HG03342 (cell line): ENCODE results near the gene ATXN10.

ENCODE experiments used
- ATAC-seq: cut with Tn5 transposase; IDR thresholded peaks from one replicate; pipeline ENCODE4 v1.9.1; 2021; ENCODE audit warnings: mild to moderate bottlenecking, moderate library complexity; ENCODE audit not compliant: unreplicated experiment

The ATXN10 gene

DNA sequence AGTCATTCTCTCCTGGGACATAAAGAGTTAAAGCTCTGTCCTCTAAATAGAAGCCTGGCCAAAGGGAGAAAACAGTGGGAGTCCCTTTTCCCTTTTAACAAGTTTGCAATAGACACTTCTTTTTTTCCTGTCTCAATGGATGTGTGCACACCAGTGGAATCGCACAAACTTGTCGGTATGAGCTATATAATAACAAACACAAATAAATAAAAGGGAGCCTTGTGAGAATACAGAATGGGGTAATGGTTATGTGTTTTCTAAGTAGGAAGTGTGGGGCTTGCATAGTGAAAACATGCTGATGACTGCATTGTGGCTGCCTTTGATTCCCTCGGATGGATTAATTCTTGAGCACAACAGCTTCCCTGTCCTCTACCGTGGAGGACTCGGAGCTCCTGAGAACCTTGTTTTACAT lies 173.4 kb downstream of the ATXN10 start:
- ATAC-seq = no peak

- no peak for ATAC-seq
Measured at GRCh38 chr22:45846952-45847351, 175.3 kb downstream of the ATXN10 start.

GRCh38 chr22:45848904-45849303 lies 177.3 kb downstream of the ATXN10 start:
- ATAC-seq = no peak

- ATAC-seq = no peak
Measured at GRCh38 chr22:45852826-45853225, 181.2 kb downstream of the ATXN10 start.

DNA sequence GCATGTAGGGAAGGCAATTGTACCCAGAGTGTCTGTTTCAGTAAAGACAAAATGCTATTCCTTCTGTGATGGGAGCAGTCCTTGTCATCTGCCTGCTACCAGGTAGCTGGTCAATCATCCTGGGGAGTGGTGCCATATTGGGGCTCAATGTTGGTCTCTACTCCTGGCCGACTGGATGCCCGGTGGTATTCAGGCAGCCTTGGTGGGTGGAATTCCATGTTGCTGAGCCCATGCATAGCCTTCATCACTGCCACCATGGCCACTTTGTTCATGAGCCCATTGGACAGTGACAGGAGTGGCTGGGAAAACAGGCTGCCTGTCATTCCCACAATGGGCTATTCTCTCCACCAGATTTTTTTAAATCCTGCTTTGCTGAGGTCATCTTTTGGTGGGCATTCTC lies 184.3 kb downstream of the ATXN10 start:
- ATAC-seq = no peak

DNA sequence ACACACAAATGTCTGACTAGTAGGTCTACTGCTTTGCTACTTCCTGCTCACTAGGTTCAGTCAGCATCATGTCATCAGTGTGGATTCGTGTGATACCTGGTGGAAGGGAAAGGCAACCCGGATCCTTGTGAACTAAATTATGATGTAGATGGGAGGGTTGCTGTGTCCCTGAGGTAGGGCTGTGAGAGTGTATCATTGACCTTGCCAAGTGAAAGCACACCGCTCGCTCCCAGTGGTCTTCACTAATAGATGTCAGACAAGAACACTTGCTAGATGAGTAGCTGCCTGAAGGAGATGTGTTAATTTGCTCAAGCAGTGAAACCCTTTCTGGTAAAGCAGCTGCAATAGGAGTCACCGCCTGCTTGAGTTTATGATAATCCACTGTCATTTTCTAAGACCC lies 185.9 kb downstream of the ATXN10 start:
- ATAC-seq = no peak

GRCh38 chr22:45859231-45860161 lies 187.9 kb downstream of the ATXN10 start:
- no peak for ATAC-seq

- ATAC-seq = no peak
Measured at GRCh38 chr22:45860201-45860600, 188.6 kb downstream of the ATXN10 start.

DNA sequence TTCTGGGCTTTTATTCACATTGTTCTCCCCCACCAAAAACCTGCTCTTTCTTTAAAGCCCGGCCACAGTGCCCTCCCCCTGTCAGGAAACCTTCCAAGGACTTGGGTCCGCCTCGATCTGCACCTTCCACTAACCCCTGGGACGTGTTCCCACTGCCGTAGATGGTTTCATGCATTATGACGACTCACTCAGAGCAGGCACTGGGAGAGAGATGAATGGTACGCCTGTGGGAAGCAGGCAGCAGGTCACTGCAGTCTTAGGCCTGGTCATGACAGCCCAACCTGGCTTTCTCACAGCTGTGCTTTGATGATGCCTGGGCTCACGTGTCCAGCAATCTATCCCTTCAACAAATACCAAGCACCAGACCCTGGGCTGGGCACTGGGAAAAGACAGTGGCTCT lies 189.6 kb downstream of the ATXN10 start:
- ATAC-seq = no peak

DNA sequence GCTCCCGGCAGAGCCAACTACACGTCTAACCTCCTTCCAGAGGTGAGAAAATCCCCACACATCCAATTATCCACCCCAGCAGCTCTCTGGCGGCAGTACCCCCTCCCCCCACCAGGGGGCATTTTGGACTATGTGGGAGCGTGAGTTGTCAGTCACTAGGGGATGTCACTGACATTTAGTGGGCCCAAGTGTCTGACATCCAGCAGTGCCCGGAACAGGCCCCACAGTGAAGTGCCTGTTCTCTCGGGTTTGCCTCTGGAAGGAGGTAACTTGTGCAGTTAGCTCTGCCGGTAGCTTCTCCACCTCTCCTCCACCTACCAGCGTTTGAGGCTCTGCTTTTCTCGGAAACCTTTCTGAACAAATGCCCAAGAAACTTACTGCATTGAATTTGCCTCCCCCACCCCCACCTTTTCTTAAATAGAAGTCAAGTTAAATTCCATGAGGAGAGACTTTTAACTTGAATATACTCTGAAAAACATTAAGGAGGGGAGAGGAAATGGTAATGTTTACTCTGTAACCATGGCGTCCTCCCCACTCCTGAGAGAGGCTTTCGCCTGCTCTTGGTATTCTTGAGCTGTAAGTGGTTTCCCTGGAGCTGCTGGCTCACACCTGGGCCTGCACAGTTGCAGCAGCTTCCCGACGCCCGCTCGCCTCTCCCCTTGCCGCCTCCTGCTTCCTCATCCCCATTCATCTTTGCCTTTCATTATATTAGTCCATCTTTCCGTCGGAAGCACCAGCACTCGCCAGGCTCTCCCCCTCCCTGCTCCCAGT lies 192.5 kb downstream of the ATXN10 start:
- ATAC-seq = no peak

GRCh38 chr22:45864959-45865476 lies 193.4 kb downstream of the ATXN10 start:
- ATAC-seq = no peak

DNA sequence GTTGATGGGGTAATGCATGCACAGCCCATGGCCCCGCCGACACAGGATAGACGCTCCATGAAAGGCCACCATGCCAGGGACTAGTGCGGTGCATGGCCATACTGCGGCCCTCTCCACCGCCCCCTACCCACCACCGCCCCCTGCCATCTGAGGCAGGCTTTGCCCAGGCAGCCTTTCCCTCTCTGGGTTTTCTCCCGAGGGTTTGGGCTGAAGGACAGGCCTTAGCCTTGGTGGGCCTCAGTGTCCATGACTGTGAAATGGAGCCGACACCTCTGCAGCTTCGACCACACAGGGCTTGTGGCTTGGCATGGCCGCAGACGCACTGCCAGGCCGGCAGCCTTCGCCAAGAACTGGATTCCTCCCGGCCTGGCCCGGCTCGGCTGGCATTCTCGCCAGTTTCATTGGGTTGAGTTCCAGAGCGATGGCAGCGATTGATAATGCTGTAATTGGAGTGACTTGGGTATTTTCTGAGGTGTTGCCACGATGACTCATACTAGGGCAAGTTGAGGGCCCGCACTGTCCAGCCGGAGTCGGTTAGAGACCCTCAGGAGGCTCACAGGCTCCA lies 194.0 kb downstream of the ATXN10 start:
- ATAC-seq = no peak

DNA sequence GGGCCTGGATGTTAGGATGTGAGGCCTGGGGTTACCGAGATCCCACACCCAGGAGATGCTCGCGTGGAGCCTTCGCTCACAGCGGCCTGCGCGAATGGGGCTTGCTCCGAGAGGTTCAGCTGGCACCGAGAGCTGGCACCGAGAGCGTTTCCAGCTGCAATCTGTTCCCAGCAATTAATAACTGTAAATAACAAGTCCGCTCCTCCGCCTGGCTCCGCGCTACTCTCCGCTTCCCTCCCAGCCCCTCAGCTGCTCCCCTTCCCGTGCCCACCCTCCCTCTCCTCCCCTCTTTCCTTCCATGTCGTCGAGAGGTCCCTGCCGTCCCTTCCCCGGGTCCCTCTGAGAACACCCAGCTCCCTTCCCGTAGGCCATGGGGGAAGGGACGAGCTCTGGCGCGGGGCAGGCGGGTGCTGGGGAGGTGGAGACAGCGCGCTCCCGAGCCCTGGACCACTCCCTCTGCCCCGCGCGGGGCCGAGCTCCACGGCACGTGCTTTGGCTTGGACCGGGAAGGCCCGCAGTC lies 194.6 kb downstream of the ATXN10 start:
- ATAC-seq = no peak

DNA sequence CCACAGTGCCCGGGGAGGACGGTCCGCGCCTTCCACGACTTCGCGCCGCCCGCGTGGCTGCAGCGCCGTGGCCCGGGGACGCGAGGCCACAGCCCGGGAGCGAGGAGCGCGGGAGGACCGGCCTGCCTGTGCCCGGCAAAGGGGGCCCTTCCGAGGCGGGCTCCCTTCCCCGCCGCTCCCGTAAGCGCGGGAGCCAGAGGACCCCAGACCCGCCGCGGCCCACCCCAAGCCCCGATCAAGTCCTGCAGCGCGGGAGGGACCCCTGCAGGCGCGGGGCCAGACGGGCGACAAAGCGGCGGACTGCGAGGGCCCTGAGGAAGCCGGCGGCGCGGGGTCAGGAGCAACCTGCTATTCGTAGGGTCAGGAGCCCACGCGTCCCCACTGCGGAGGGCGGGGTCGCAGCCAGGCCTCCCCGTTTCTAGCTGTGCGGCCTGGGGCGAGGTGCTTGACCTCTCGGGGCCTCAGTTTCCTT lies 195.0 kb downstream of the ATXN10 start:
- no peak for ATAC-seq

- ATAC-seq = no peak
Measured at GRCh38 chr22:45867118-45867905, 195.7 kb downstream of the ATXN10 start.

DNA sequence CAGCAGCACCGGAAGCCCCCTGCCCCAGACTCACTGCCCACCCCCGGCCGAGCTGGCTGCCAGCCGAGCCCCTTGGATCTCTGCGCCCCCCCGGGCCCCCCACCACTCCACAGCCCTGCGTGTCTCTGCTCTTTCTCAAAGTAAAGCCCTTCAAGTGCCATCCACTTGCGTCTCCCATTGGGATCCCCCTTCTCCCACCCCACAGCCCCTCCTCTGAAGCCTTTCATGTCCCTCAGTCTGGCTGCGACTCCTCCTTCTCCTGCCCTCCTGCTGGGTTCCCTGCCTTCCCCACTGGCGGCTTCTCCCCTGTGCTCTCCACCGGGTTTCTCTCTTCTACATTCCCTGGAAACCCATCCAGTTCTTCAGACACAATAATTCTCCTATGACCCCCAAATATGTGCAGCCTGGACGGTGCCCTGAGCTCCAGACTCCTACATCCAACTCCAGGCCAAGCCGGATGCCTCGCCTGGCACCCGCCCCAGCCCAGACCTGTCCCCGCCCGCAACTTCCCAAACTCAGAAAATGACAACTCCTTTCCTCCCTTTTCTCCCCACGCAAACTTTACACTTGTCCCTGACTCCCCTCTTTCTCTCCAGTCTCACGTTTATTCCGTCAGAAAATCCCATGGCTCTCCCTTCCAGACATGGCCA lies 196.4 kb downstream of the ATXN10 start:
- no peak for ATAC-seq

GRCh38 chr22:45868571-45869339 lies 197.1 kb downstream of the ATXN10 start:
- ATAC-seq = no peak

- ATAC-seq = no peak
Measured at GRCh38 chr22:45869340-45869847, 197.8 kb downstream of the ATXN10 start.

GRCh38 chr22:45870011-45870410 lies 198.4 kb downstream of the ATXN10 start:
- ATAC-seq = no peak
